K562 (cell line): ENCODE data around the gene C1orf87.

Experiments
- ADNP ChIP-seq: fragments of 200-800 bp; sonication (Bioruptor generic); IDR thresholded peaks from 2 replicates; pipeline ENCODE4 v1.6.1; 2016; ENCODE audit warnings: missing genetic modification characterization, missing compliant biosample characterization
- DPF2 ChIP-seq: fragments of 450-650 bp; IDR thresholded peaks from 2 replicates; pipeline ENCODE4 v1.6.1; 2016
- FOXJ2 ChIP-seq: fragments of 200-800 bp; sonication (Bioruptor generic); IDR thresholded peaks from 2 replicates; pipeline ENCODE4 v1.6.1; 2016; ENCODE audit warnings: missing genetic modification characterization, missing compliant biosample characterization
- NFE2L1 ChIP-seq: fragments of 450-650 bp; IDR thresholded peaks from 2 replicates; pipeline ENCODE4 v1.6.1; 2016; ENCODE audit warnings: missing genetic modification characterization, low read depth, mild to moderate bottlenecking, missing compliant biosample characterization, moderate library complexity, borderline replicate concordance
- PHTF2 ChIP-seq: fragments of 250-450 bp; sonication (Bioruptor Pico); IDR thresholded peaks from 2 replicates; pipeline ENCODE4 v1.5.0; 2021; ENCODE audit warnings: mild to moderate bottlenecking
- POLR2AphosphoS2 ChIP-seq: IDR thresholded peaks from 2 replicates; pipeline ENCODE4 v1.6.1; 2012; ENCODE audit warnings: low read length, improper control_type of control experiment
- YBX1 ChIP-seq: fragments of 450-650 bp; IDR thresholded peaks from 2 replicates; pipeline ENCODE4 v1.7.1; 2016; ENCODE audit warnings: mild to moderate bottlenecking
- ZNF146 ChIP-seq: IDR thresholded peaks from one replicate; pipeline ENCODE4 v1.6.1; 2018; ENCODE audit warnings: missing compliant biosample characterization; ENCODE audit not compliant: unreplicated experiment
- TF ChIP-seq, protein P1 (sequence below), 3 experiments: IDR thresholded peaks in 2 of 3; conservative IDR thresholded peaks in 1 of 3; 2 replicates each; pipeline ENCODE4 v1.5.1; 2011 to 2012; ENCODE audit warnings: low read length in 3 of 3, mild to moderate bottlenecking in 3 of 3, control low read depth in 2 of 3, improper control_type of control experiment in 1 of 3, inconsistent platforms in 1 of 3, low read depth in 1 of 3, mixed read lengths in 1 of 3, moderate library complexity in 1 of 3; ENCODE audit not compliant: insufficient read depth in 2 of 3
- TF ChIP-seq, protein P2 (sequence below): sonication (generic); formaldehyde crosslinking; IDR thresholded peaks from 2 replicates; pipeline ENCODE4 v1.8.1; 2023; ENCODE audit warnings: mild to moderate bottlenecking, missing genetic modification reagents, moderate library complexity
- TF ChIP-seq, protein P3 (sequence below): sonication (generic); formaldehyde crosslinking; IDR thresholded peaks from 2 replicates; pipeline ENCODE4 v1.8.1; 2022; ENCODE audit warnings: missing genetic modification reagents

DNA sequence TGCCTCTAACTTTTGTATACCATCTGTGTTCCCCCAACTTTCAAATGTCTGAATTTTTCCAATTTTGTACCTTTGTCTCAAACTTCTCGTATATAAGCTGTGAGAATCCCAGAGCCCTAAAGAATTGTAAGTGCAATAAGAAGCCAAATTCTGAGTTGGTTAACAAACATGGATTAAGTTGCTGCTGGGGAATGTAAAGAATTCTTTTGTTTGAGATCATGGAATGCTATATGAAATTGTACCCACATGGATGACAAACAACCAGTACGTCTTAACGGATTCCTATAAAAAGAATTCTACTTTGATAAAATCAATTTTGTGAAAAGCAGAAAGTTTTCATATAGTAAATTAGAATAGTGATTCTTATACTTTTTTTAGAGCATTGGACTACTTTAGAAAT is 74.6 kb downstream of the C1orf87 start:
- TF ChIP-seq ZNF146 (CRISPR knock-in tag) (no peak), YBX1 (no peak), FOXJ2 (no peak), DPF2 (no peak), POLR2AphosphoS2 (no peak), PHTF2 (CRISPR knock-in tag) (no peak), ADNP (tag) (no peak), NFE2L1 (tag) (no peak)
- TF ChIP-seq, protein P1, sequence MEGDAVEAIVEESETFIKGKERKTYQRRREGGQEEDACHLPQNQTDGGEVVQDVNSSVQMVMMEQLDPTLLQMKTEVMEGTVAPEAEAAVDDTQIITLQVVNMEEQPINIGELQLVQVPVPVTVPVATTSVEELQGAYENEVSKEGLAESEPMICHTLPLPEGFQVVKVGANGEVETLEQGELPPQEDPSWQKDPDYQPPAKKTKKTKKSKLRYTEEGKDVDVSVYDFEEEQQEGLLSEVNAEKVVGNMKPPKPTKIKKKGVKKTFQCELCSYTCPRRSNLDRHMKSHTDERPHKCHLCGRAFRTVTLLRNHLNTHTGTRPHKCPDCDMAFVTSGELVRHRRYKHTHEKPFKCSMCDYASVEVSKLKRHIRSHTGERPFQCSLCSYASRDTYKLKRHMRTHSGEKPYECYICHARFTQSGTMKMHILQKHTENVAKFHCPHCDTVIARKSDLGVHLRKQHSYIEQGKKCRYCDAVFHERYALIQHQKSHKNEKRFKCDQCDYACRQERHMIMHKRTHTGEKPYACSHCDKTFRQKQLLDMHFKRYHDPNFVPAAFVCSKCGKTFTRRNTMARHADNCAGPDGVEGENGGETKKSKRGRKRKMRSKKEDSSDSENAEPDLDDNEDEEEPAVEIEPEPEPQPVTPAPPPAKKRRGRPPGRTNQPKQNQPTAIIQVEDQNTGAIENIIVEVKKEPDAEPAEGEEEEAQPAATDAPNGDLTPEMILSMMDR (IDR thresholded peaks at IDR 0.05 in 2 of 3, conservative IDR thresholded peaks at IDR 0.05 in 1 of 3; ENCODE audit: insufficient read depth in 2 of 3, low read depth in 1 of 3, low read length in 3 of 3): no peak
- TF ChIP-seq, protein P2, sequence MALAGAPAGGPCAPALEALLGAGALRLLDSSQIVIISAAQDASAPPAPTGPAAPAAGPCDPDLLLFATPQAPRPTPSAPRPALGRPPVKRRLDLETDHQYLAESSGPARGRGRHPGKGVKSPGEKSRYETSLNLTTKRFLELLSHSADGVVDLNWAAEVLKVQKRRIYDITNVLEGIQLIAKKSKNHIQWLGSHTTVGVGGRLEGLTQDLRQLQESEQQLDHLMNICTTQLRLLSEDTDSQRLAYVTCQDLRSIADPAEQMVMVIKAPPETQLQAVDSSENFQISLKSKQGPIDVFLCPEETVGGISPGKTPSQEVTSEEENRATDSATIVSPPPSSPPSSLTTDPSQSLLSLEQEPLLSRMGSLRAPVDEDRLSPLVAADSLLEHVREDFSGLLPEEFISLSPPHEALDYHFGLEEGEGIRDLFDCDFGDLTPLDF (CRISPR knock-in tag): no peak
- TF ChIP-seq, protein P3, sequence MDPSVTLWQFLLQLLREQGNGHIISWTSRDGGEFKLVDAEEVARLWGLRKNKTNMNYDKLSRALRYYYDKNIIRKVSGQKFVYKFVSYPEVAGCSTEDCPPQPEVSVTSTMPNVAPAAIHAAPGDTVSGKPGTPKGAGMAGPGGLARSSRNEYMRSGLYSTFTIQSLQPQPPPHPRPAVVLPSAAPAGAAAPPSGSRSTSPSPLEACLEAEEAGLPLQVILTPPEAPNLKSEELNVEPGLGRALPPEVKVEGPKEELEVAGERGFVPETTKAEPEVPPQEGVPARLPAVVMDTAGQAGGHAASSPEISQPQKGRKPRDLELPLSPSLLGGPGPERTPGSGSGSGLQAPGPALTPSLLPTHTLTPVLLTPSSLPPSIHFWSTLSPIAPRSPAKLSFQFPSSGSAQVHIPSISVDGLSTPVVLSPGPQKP: no peak
